Keratinocyte (primary cell): Measurements from ENCODE around the gene C19orf12. TPM values are rescaled to one million over a fixed set of nuclear protein-coding genes. Genes with fewer than 3 reads are reported as not detected.

Source experiments
- DNase-seq: peaks from one replicate; pipeline ENCODE4 v3.0.0-alpha.2; 2011; ENCODE audit warnings: low read depth, missing footprints, low spot score
- FAIRE-seq: peaks from 2 replicates; lab custom pipeline; 2011; peaks lifted over from hg19 to GRCh38; lab: Jason Lieb, UNC
- H2AFZ ChIP-seq: 2 replicates; pipeline ENCODE4 v1.6.0; 2012; ENCODE audit warnings: low read length, control low read depth, inconsistent platforms; ENCODE audit not compliant: control insufficient read depth
- H3K27ac ChIP-seq: 2 replicates; pipeline ENCODE4 v1.5.1; 2011; ENCODE audit warnings: low read length; ENCODE audit not compliant: control insufficient read depth, insufficient read depth
- H3K27me3 ChIP-seq: 3 replicates; pipeline ENCODE4 v1.6.0; 2011; ENCODE audit warnings: low read length; ENCODE audit not compliant: control insufficient read depth, insufficient read depth; ENCODE audit errors: extremely low read depth
- H3K36me3 ChIP-seq, 2 experiments: 2 replicates in 1 of 2; 3 replicates in 1 of 2; pipeline ENCODE4 v1.5.1; 2011; ENCODE audit warnings: low read length in 2 of 2, mild to moderate bottlenecking in 1 of 2; ENCODE audit not compliant: control insufficient read depth in 2 of 2, insufficient read depth in 2 of 2; ENCODE audit errors: extremely low read depth in 1 of 2
- H3K4me1 ChIP-seq: 3 replicates; pipeline ENCODE4 v1.5.1; 2011; ENCODE audit warnings: low read length; ENCODE audit not compliant: control insufficient read depth, insufficient read depth; ENCODE audit errors: extremely low read depth
- H3K4me2 ChIP-seq: 3 replicates; pipeline ENCODE4 v1.6.0; 2011; ENCODE audit warnings: low read depth, low read length; ENCODE audit not compliant: control insufficient read depth, insufficient read depth; ENCODE audit errors: extremely low read depth
- H3K4me3 ChIP-seq, 3 experiments: fragments of 200-600 bp in 1 of 3; sonication (generic) in 1 of 3; 2 replicates in 2 of 3; 3 replicates in 1 of 3; pipeline ENCODE4 v1.5.1; 2011 to 2016; ENCODE audit warnings: low read length in 3 of 3, mild to moderate bottlenecking in 3 of 3, control low read depth in 2 of 3, inconsistent platforms in 1 of 3, low read depth in 1 of 3, mixed read lengths in 1 of 3, mixed run types in 1 of 3, moderate library complexity in 1 of 3; ENCODE audit not compliant: control insufficient read depth in 2 of 3, insufficient read depth in 2 of 3; ENCODE audit errors: extremely low read depth in 1 of 3
- H3K79me2 ChIP-seq: 2 replicates; pipeline ENCODE4 v1.6.0; 2012; ENCODE audit warnings: low read length; ENCODE audit not compliant: control insufficient read depth, insufficient read depth
- H3K9ac ChIP-seq: 3 replicates; pipeline ENCODE4 v1.6.0; 2011; ENCODE audit warnings: low read length; ENCODE audit not compliant: control insufficient read depth, insufficient read depth; ENCODE audit errors: extremely low read depth
- H3K9me1 ChIP-seq: 3 replicates; pipeline ENCODE4 v1.6.0; 2011; ENCODE audit warnings: low read length; ENCODE audit not compliant: control insufficient read depth, insufficient read depth; ENCODE audit errors: extremely low read depth
- H3K9me3 ChIP-seq: 2 replicates; pipeline ENCODE4 v1.5.1; 2012; ENCODE audit warnings: low read depth, low read length; ENCODE audit not compliant: control insufficient read depth
- H4K20me1 ChIP-seq: 3 replicates; pipeline ENCODE4 v1.6.0; 2011; ENCODE audit warnings: low read length; ENCODE audit not compliant: control insufficient read depth, insufficient read depth; ENCODE audit errors: extremely low read depth
- CTCF ChIP-seq, 3 experiments: IDR thresholded peaks in 1 of 3; conservative IDR thresholded peaks in 1 of 3; optimal IDR thresholded peaks in 1 of 3; 2 replicates in 2 of 3; 3 replicates in 1 of 3; pipeline versions ENCODE3 to v1.5.1; 2011; ENCODE audit warnings: low read length in 3 of 3, mild to moderate bottlenecking in 3 of 3, moderate library complexity in 2 of 3, control low read depth in 1 of 3, inconsistent platforms in 1 of 3; ENCODE audit not compliant: insufficient read depth in 2 of 3; ENCODE audit errors: extremely low read depth in 1 of 3
- EZH2 ChIP-seq: IDR thresholded peaks from one replicate; pipeline ENCODE4 v1.6.1; 2012; ENCODE audit warnings: inconsistent platforms, mild to moderate bottlenecking, low read length, moderate library complexity
- dilution Hi-C: fragments of 300-500 bp; cut with MboI; formaldehyde crosslinking; loops from one replicate; pipeline ENCODE4 v1.7.0; 2020; ENCODE audit warnings: low sequenced_read_pairs; ENCODE audit not compliant: extremely low pct_ligation_motif_present
- polyA plus RNA-seq, 5 experiments: library from polyadenylated mRNA; depleted of rRNA in 3 of 5; stranded (reverse) in 3 of 5; stranded (forward) in 1 of 5; unstranded in 1 of 5; fragments of >200 nt; gene quantifications; 1 replicate in 1 of 5; 2 replicates in 3 of 5; 3 replicates in 1 of 5; pipeline versions ENCODE4 v1.2.1 to v1.2.3, GENCODE V29; 2011 to 2012; ENCODE audit warnings: missing spikeins in 2 of 5, low read depth in 1 of 5, low replicate concordance in 1 of 5

Gene C19orf12
- polyA plus RNA-seq, 1 donor (not counting 4 experiments of a cell fraction or from before 2014, with no cell fraction given): 12.3 TPM

GRCh38 chr19:29752450-29753025 lies 37.5 kb upstream of the C19orf12 start:
- dilution Hi-C loops: no loop called here
- no peak for TF ChIP-seq EZH2
- no peak for TF ChIP-seq CTCF (optimal IDR thresholded peaks at IDR 0.05 in 1 of 3, IDR thresholded peaks at IDR 0.05 in 1 of 3, conservative IDR thresholded peaks at IDR 0.05 in 1 of 3; ENCODE audit: extremely low read depth in 1 of 3, insufficient read depth in 2 of 3, low read length in 3 of 3)
- no peaks in the 10 kb centered on the region for H3K79me2 ChIP-seq
- no peaks in the 10 kb centered on the region for H3K36me3 ChIP-seq
- no peak for DNase-seq
- no peaks in the 10 kb centered on the region for H3K27me3 ChIP-seq
- no peaks in the 10 kb centered on the region for H3K9me1 ChIP-seq
- FAIRE-seq: no peak
- H2AFZ ChIP-seq: no peak overlapping the region
- no peak overlapping the region for H3K27ac ChIP-seq
- H3K4me1 ChIP-seq: no peaks in the 10 kb centered on the region
- H3K4me3 ChIP-seq: no peak overlapping the region
- no peak overlapping the region for H3K4me2 ChIP-seq
- H3K9ac ChIP-seq: no peak overlapping the region
- no peaks in the 10 kb centered on the region for H4K20me1 ChIP-seq
- H3K9me3 ChIP-seq: no peaks in the 10 kb centered on the region

GRCh38 chr19:29751932-29752331 lies 36.9 kb upstream of the C19orf12 start:
- dilution Hi-C loops: no loop called here

More at GRCh38 chr19:29751932-29752331, 36.9 kb upstream of the C19orf12 start:
- Histone ChIP-seq H3K4me3 (no peak overlapping the region), H3K9ac (no peak overlapping the region), H3K27ac (no peak overlapping the region), H3K4me1 (no peaks in the 10 kb centered on the region), H3K27me3 (no peaks in the 10 kb centered on the region), H3K9me3 (no peaks in the 10 kb centered on the region), H3K4me2 (no peak overlapping the region), H3K9me1 (no peaks in the 10 kb centered on the region), H2AFZ (no peak overlapping the region), H3K36me3 (no peaks in the 10 kb centered on the region), H3K79me2 (no peaks in the 10 kb centered on the region), H4K20me1 (no peaks in the 10 kb centered on the region)
- DNase-seq (no peak), FAIRE-seq (no peak)
- TF ChIP-seq EZH2: no peak
- no peak for TF ChIP-seq CTCF (optimal IDR thresholded peaks at IDR 0.05 in 1 of 3, IDR thresholded peaks at IDR 0.05 in 1 of 3, conservative IDR thresholded peaks at IDR 0.05 in 1 of 3; ENCODE audit: extremely low read depth in 1 of 3, insufficient read depth in 2 of 3, low read length in 3 of 3)
